Choroid plexus epithelial cell (primary cell): ENCODE data around the gene RNF34.
"Not testable (repeated sequence)": the region's sequence is repeated elsewhere in the genome, so short reads cannot be mapped to it uniquely, and the experiment has no call there.

ENCODE experiments used
- DNase-seq: peaks from one replicate; pipeline ENCODE4 v3.0.0-alpha.2; 2010; ENCODE audit warnings: low read depth
- H3K4me3 ChIP-seq: 2 replicates; pipeline ENCODE4 v1.5.1; 2011; ENCODE audit warnings: low read depth, mild to moderate bottlenecking, control low read depth, low read length, moderate library complexity
- CTCF ChIP-seq: conservative IDR thresholded peaks from 2 replicates; pipeline ENCODE4 v1.5.1; 2011; ENCODE audit warnings: low read depth, mild to moderate bottlenecking, control low read depth, inconsistent platforms, low read length, moderate library complexity

RNF34 gene

GRCh38 chr12:121376754-121377697 is 22.9 kb upstream of the RNF34 start:
- TF ChIP-seq CTCF: no peak
- no peak overlapping the region for H3K4me3 ChIP-seq
- DNase-seq: no peak

- no peak for DNase-seq
- TF ChIP-seq CTCF: no peak
Measured at GRCh38 chr12:121378736-121379135, 21.2 kb upstream of the RNF34 start.

GRCh38 chr12:121379945-121380344 is 20.0 kb upstream of the RNF34 start:
- TF ChIP-seq CTCF: no peak
- DNase-seq: no peak
- H3K4me3 ChIP-seq: no peak overlapping the region

More at GRCh38 chr12:121378736-121379135, 21.2 kb upstream of the RNF34 start:
- no peak overlapping the region for H3K4me3 ChIP-seq

- peak; percentile 19 for TF ChIP-seq CTCF
- DNase-seq: no peak
- no peak overlapping the region for H3K4me3 ChIP-seq
Measured at GRCh38 chr12:121383601-121384021, 16.3 kb upstream of the RNF34 start.

GRCh38 chr12:121384891-121385290 is 15.0 kb upstream of the RNF34 start:
- not testable (repeated sequence) for DNase-seq, H3K4me3 ChIP-seq

- DNase-seq: peak; percentile 14
- no peak overlapping the region for H3K4me3 ChIP-seq
- no peak for TF ChIP-seq CTCF
Measured at GRCh38 chr12:121388421-121388981, 11.4 kb upstream of the RNF34 start.

- no peak for TF ChIP-seq CTCF
- no peak overlapping the region for H3K4me3 ChIP-seq
- no peak for DNase-seq
Measured at GRCh38 chr12:121390856-121391255, 9.1 kb upstream of the RNF34 start.
